WI38 (cell line): ENCODE data around the gene STRBP.

ENCODE experiments used
- H3K4me3 ChIP-seq: 2 replicates; pipeline ENCODE4 v1.5.1; 2011; ENCODE audit warnings: low read depth, mild to moderate bottlenecking, control low read depth, low read length
- CTCF ChIP-seq: IDR thresholded peaks from 2 replicates; pipeline ENCODE4 v1.5.1; 2012; ENCODE audit warnings: low read depth, mild to moderate bottlenecking, control low read depth, low read length

STRBP gene

GRCh38 chr9:123120953-123121352, 147.4 kb downstream of the STRBP start:
- no peak overlapping the region for H3K4me3 ChIP-seq
- TF ChIP-seq CTCF: no peak

GRCh38 chr9:123120131-123120530, 148.3 kb downstream of the STRBP start:
- no peak for TF ChIP-seq CTCF

GRCh38 chr9:123119566-123119965, 148.8 kb downstream of the STRBP start:
- TF ChIP-seq CTCF: no peak
- no peak overlapping the region for H3K4me3 ChIP-seq

More at GRCh38 chr9:123120131-123120530, 148.3 kb downstream of the STRBP start:
- H3K4me3 ChIP-seq: no peak overlapping the region

- no peak for TF ChIP-seq CTCF
- no peak overlapping the region for H3K4me3 ChIP-seq
Measured at GRCh38 chr9:123116036-123116435, 152.3 kb downstream of the STRBP start.

GRCh38 chr9:123115146-123115913, 153.1 kb downstream of the STRBP start:
- no peak overlapping the region for H3K4me3 ChIP-seq
- TF ChIP-seq CTCF: no peak

GRCh38 chr9:123113185-123113584, 155.2 kb downstream of the STRBP start:
- H3K4me3 ChIP-seq: no peak overlapping the region
- TF ChIP-seq CTCF: no peak
